HG02885 (cell line): ENCODE results near the gene LINGO3.
"Not testable (repeated sequence)": the region's sequence is repeated elsewhere in the genome, so short reads cannot be mapped to it uniquely, and the experiment has no call there.

Experiments
- ATAC-seq: cut with Tn5 transposase; IDR thresholded peaks from one replicate; pipeline ENCODE4 v1.9.1; 2021; ENCODE audit warnings: mild to moderate bottlenecking; ENCODE audit not compliant: unreplicated experiment, poor library complexity

Gene LINGO3, protein sequence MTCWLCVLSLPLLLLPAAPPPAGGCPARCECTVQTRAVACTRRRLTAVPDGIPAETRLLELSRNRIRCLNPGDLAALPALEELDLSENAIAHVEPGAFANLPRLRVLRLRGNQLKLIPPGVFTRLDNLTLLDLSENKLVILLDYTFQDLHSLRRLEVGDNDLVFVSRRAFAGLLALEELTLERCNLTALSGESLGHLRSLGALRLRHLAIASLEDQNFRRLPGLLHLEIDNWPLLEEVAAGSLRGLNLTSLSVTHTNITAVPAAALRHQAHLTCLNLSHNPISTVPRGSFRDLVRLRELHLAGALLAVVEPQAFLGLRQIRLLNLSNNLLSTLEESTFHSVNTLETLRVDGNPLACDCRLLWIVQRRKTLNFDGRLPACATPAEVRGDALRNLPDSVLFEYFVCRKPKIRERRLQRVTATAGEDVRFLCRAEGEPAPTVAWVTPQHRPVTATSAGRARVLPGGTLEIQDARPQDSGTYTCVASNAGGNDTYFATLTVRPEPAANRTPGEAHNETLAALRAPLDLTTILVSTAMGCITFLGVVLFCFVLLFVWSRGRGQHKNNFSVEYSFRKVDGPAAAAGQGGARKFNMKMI

GRCh38 chr19:2308114-2308556 lies at the start of gene LINGO3:
Gene LINGO3 (minus strand): TSS chr19:2308154. CDS start chr19:2291776, 16,378 bp downstream.
- ATAC-seq = no peak

DNA sequence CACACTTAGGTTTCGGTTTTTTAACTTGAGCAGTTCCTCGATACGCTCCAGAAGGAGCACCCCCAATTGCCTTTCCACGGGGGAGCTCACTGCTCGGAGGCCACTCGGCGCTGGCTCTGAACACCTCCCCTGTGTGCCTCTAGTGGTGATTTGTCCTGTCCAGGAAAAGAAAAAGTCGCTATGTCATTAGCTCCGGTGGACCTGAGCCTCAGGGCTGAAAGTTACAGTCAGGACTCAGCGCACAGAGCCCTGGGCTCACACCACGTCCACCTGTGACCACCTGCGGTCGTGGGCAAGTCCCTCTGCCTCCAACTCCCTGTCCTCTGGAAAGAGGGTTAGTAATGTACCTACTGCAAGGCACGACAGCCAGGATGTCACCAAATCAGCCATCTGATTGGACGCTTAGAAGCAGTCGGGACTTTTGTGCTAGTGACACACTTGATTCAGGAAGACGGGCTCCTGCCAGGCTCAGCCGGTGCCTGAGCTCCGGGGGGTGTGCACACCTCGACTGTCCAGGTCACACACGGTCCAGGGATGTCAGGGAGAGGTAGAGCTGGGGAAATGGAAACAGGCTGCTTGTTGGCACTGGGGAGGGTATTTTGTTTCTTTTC lies 48.2 kb upstream of the LINGO3 start:
- no peak for ATAC-seq

DNA sequence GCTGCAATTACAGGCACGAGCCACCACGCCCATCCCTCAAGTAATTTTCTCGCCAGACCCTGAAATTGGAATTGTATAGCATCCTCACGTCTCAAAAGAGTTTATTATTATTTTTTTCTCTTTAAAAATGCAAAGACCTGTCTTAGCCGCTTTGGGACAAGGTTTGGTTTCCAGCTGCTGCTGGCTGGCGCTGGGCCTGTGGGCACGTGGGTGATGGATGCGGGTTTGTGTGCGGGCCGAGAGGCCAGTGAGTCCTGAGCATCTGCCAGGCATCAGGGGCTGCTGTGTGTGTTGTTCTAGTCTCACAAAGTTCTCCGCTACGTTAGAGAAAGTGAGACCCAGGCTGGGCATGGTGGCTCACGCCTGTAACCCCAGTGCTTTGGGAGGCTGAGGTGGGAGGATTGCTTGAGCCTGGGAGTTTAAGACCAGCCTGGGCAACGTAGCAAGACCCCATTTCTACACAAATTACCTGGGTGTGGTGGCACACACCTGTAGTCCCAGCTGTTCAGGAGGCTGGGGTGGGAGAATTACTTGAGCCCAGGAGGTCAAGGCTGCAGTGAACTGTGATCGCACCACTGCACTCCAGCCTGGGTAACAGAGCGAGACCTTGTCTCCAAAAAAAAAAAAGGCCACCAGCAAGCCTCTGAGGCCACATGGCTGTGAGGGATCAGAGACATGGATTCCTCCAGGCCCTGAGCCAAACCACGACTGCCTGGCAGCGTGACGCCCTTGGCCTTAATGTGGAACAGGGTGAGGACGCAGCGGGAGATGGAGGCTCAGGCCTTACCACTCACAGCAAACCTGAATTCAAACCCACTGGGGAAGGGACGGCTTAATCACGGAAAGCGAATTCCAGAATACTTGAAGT lies 47.4 kb upstream of the LINGO3 start:
- ATAC-seq = no peak

- ATAC-seq = no peak
Observed at GRCh38 chr19:2354670-2355069, 46.7 kb upstream of the LINGO3 start.

GRCh38 chr19:2353887-2354592 lies 46.1 kb upstream of the LINGO3 start:
- no peak for ATAC-seq

GRCh38 chr19:2353159-2353886 lies 45.4 kb upstream of the LINGO3 start:
- no peak for ATAC-seq

DNA sequence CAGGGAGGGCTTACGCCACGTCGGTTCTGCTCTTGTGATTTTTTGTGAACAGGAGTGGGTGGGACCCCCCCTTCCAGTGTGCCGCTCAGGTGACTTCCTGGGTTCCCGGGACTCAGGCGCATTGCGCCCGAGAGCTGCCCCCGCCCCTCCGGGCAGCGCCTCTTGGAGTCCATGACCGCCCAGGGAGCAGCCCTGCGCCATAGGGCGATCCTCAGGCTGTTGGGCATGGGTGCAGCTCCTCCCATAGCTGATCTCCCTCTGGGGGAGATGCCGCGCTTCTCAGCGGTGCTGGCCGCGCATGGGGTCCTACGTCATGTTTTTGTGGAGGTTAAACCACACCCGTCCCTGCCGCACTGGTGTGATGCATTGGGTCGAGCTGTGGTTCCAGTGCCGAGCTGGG lies 44.2 kb upstream of the LINGO3 start:
- ATAC-seq = no peak

DNA sequence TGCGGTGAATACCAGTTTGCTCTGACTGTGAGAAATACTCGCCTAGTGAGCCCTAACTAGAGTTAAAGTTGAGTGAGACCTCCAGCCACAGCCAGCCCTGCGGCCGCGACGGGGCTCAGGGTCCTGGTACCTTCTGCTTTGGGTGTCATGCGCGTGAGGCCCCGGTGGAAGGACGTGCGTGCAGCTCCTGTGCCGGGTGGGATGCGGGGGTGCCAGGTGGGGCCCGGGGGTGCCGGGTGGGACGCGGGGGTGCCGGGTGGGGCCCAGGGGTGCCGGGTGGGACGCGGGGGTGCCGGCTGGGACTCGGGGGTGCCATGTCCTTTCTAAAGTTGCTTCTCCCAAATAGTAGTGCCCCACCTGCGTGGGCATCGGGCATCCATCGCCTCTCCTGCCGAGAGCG lies 43.6 kb upstream of the LINGO3 start:
- no peak for ATAC-seq

DNA sequence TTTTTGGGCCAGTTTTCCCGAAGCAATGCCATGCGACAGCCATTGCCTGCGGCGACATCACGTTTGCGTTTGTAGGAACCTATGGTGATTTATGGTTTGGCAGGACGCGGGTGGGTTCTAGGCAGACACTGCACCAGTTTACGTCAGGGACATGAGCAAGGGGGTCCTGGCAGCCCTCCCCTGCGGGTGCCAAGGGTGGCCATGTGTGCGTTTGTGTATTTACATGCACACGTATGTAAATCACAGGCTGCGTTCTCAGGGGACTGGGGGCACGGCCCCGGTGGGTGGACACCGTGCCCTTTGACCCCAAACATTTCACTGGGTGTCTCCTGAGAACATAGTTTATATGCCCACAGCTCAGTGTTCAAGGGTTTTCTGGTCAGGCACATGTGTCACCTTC lies 42.7 kb upstream of the LINGO3 start:
- ATAC-seq = no peak

- not testable (repeated sequence) for ATAC-seq
Observed at GRCh38 chr19:2349818-2350217, 41.9 kb upstream of the LINGO3 start.

- no peak for ATAC-seq
Observed at GRCh38 chr19:2345794-2346663, 38.1 kb upstream of the LINGO3 start.

GRCh38 chr19:2345076-2345475 lies 37.1 kb upstream of the LINGO3 start:
- no peak for ATAC-seq

DNA sequence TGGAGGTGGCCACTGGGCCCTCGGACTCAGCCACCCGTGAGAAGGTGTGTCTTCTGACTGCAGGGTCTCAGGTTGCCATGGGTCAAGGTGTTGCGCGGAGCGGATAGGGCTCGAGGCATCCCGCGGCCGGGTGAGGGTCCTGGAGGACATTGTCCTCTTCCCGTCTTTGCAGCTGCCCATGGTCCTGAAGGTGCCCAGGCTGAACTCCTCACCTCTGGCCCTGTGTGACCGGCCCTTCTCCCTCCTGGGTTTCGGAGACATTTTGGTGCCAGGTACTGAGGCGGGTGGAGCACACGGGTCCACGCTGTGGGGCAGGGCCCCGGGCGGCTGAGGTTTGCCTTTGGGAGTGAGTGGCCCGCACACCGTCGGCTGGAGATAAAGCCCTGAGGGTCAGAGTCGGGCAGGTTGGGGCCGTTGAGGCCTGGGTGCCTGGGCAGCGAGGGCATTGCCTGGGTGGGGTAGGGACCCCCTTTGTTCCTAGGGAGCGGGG lies 36.5 kb upstream of the LINGO3 start:
- no peak for ATAC-seq

- ATAC-seq = no peak
Observed at GRCh38 chr19:2343289-2343982, 35.5 kb upstream of the LINGO3 start.

- ATAC-seq = no peak
Observed at GRCh38 chr19:2342656-2343288, 34.8 kb upstream of the LINGO3 start.

GRCh38 chr19:2341982-2342381 lies 34.0 kb upstream of the LINGO3 start:
- ATAC-seq = no peak

DNA sequence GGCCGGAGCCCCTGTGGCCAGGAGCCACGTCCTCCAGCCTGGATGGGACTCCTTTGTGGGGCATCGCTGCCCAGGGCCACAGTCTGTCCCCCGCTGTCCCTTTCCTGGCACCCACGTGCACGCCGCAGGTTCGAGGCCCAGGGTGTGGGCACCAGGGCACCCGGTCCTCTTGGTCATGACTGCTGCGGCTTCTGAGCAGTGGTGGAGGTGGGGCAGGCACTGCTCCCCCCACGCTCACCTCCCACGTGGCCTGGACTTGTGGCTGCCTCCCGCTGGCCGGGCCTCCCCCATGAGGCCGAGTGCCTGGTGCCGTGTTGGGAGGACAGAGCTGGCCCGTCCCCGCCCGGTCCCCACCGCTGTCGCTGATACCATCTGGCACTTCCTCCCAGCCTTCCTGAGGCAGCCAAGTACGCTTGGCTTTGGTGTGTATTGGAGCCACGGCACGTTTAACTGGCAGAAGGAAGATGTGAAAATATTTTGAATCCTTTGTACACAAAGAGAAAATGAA lies 33.3 kb upstream of the LINGO3 start:
- no peak for ATAC-seq
